ENCODE results near the gene CELF2.

Gene CELF2

GRCh38 chr10:11014671-11015445 is 2.8 kb upstream of the CELF2 start:
- no peak overlapping the region for H3K4me3 ChIP-seq (replicated peaks; ENCODE audit: low read depth, low read length)
- no peak for DNase-seq (ENCODE audit: low read depth)
- no peak for TF ChIP-seq CTCF (IDR thresholded peaks at IDR 0.05; ENCODE audit: low read length, missing control alignments)

GRCh38 chr10:11015446-11015934 is 2.2 kb upstream of the CELF2 start:
- no peak overlapping the region for H3K4me3 ChIP-seq (replicated peaks; ENCODE audit: low read depth, low read length)
- DNase-seq (ENCODE audit: low read depth): no peak
- TF ChIP-seq CTCF (IDR thresholded peaks at IDR 0.05; ENCODE audit: low read length, missing control alignments): no peak

- peak overlapping the region; percentile 54 for H3K4me3 ChIP-seq (replicated peaks; ENCODE audit: low read depth, low read length)
- TF ChIP-seq CTCF (IDR thresholded peaks at IDR 0.05; ENCODE audit: low read length, missing control alignments): no peak
- no peak for DNase-seq (ENCODE audit: low read depth)
Measured at GRCh38 chr10:11017000-11017569, 587 bp upstream of the CELF2 start.

GRCh38 chr10:11018432-11018841 is 765 bp downstream of the CELF2 start:
- DNase-seq (ENCODE audit: low read depth): no peak
- peak overlapping the region; percentile 54 for H3K4me3 ChIP-seq (replicated peaks; ENCODE audit: low read depth, low read length)
- TF ChIP-seq CTCF (IDR thresholded peaks at IDR 0.05; ENCODE audit: low read length, missing control alignments): no peak

GRCh38 chr10:11018855-11019631 is 1.4 kb downstream of the CELF2 start:
- TF ChIP-seq CTCF (IDR thresholded peaks at IDR 0.05; ENCODE audit: low read length, missing control alignments): no peak
- H3K4me3 ChIP-seq (replicated peaks; ENCODE audit: low read depth, low read length): peak overlapping the region; percentile 54
- DNase-seq (ENCODE audit: low read depth): no peak

GRCh38 chr10:11019724-11020547 is 2.3 kb downstream of the CELF2 start:
- no peak overlapping the region for H3K4me3 ChIP-seq (replicated peaks; ENCODE audit: low read depth, low read length)
- DNase-seq (ENCODE audit: low read depth): no peak
- no peak for TF ChIP-seq CTCF (IDR thresholded peaks at IDR 0.05; ENCODE audit: low read length, missing control alignments)
